Chondrocyte (in vitro differentiated cells): ENCODE measurements around the gene IKZF1. TPM values are rescaled to one million over a fixed set of nuclear protein-coding genes. Genes with fewer than 3 reads are reported as not detected.

Experiments used
- DNase-seq: peaks from one replicate; pipeline ENCODE4 v3.0.0; 2021; ENCODE audit warnings: mixed read lengths, low spot score
- H3K27ac Mint-ChIP-seq: one replicate; pipeline ENCODE4 v1.8.0; 2021; ENCODE audit warnings: mild to moderate bottlenecking, moderate library complexity, mixed read lengths; ENCODE audit not compliant: unreplicated experiment
- H3K27me3 Mint-ChIP-seq: 2 replicates; pipeline ENCODE4 v1.8.0; 2021; ENCODE audit warnings: low read depth, mixed read lengths
- H3K36me3 Mint-ChIP-seq: 2 replicates; pipeline ENCODE4 v1.8.0; 2021; ENCODE audit warnings: low read depth, mixed read lengths
- H3K4me1 Mint-ChIP-seq: 2 replicates; pipeline ENCODE4 v1.8.0; 2021; ENCODE audit warnings: low read depth, mild to moderate bottlenecking, mixed read lengths
- H3K4me3 Mint-ChIP-seq: one replicate; pipeline ENCODE4 v1.8.0; 2021; ENCODE audit warnings: mild to moderate bottlenecking, moderate library complexity, mixed read lengths; ENCODE audit not compliant: unreplicated experiment
- H3K9me3 Mint-ChIP-seq: 2 replicates; pipeline ENCODE4 v1.8.0; 2021; ENCODE audit warnings: low read depth, mixed read lengths
- CTCF ChIP-seq: fragments of 200-600 bp; sonication (generic); IDR thresholded peaks from 2 replicates; pipeline ENCODE4 v1.5.0; 2021; ENCODE audit warnings: antibody characterized with exemption, mild to moderate bottlenecking, moderate library complexity
- total RNA-seq: library from RNA; stranded (reverse); gene quantifications from 3 replicates; pipeline ENCODE4 v1.2.1, GENCODE V29; 2021

The IKZF1 gene
- total RNA-seq, 1 donor from 2014 or later = not detected

- Mint-ChIP-seq H3K27me3 (peaks cover 42% of the 10 kb centered on the region), H3K4me3 (no peak overlapping the region), H3K9me3 (no peaks in the 10 kb centered on the region), H3K36me3 (no peaks in the 10 kb centered on the region), H3K4me1 (no peaks in the 10 kb centered on the region), H3K27ac (no peak overlapping the region)
- no peak for TF ChIP-seq CTCF
- no peak for DNase-seq
Observed at GRCh38 chr7:50379539-50379938, 75.0 kb downstream of the IKZF1 start.

- H3K4me1 Mint-ChIP-seq = no peaks in the 10 kb centered on the region
- H3K36me3 Mint-ChIP-seq = no peaks in the 10 kb centered on the region
- H3K9me3 Mint-ChIP-seq = no peaks in the 10 kb centered on the region
- peaks cover 46% of the 10 kb centered on the region for H3K27me3 Mint-ChIP-seq
- H3K4me3 Mint-ChIP-seq = no peak overlapping the region
- no peak for DNase-seq
- TF ChIP-seq CTCF = no peak
- no peak overlapping the region for H3K27ac Mint-ChIP-seq
Observed at GRCh38 chr7:50382455-50382854, 77.9 kb downstream of the IKZF1 start.

- Mint-ChIP-seq H3K9me3 (no peaks in the 10 kb centered on the region), H3K4me1 (no peaks in the 10 kb centered on the region), H3K27me3 (peaks cover 30% of the 10 kb centered on the region), H3K27ac (no peak overlapping the region), H3K4me3 (no peak overlapping the region), H3K36me3 (no peaks in the 10 kb centered on the region)
- no peak for TF ChIP-seq CTCF
- DNase-seq = no peak
Observed at GRCh38 chr7:50387351-50387750, 82.8 kb downstream of the IKZF1 start.

- peaks cover 31% of the 10 kb centered on the region for H3K27me3 Mint-ChIP-seq
- no peak for TF ChIP-seq CTCF
Observed at GRCh38 chr7:50389961-50390360, 85.4 kb downstream of the IKZF1 start.

GRCh38 chr7:50391386-50391785, 86.9 kb downstream of the IKZF1 start:
- DNase-seq = no peak
- no peaks in the 10 kb centered on the region for H3K36me3 Mint-ChIP-seq
- no peak overlapping the region for H3K4me3 Mint-ChIP-seq
- no peak for TF ChIP-seq CTCF
- no peaks in the 10 kb centered on the region for H3K4me1 Mint-ChIP-seq
- peaks cover 30% of the 10 kb centered on the region for H3K27me3 Mint-ChIP-seq
- no peak overlapping the region for H3K27ac Mint-ChIP-seq
- no peaks in the 10 kb centered on the region for H3K9me3 Mint-ChIP-seq

More at GRCh38 chr7:50389961-50390360, 85.4 kb downstream of the IKZF1 start:
- no peak for DNase-seq
- H3K9me3 Mint-ChIP-seq = no peaks in the 10 kb centered on the region
- H3K36me3 Mint-ChIP-seq = no peaks in the 10 kb centered on the region
- H3K4me3 Mint-ChIP-seq = no peak overlapping the region
- H3K4me1 Mint-ChIP-seq = no peaks in the 10 kb centered on the region
- H3K27ac Mint-ChIP-seq = no peak overlapping the region
